Liver (tissue), 3 donors: ENCODE measurements around the gene NAV2.

Experiments
- ATF3 ChIP-seq: IDR thresholded peaks from 2 replicates; pipeline ENCODE4 v1.6.1; 2016; ENCODE audit warnings: antibody characterized with exemption
- CTCF ChIP-seq: fragments of 150-350 bp; IDR thresholded peaks from 2 replicates; pipeline ENCODE4 v1.5.1; 2017; ENCODE audit warnings: improper control_type of control experiment, low read depth, low read length; ENCODE audit not compliant: missing input control
- EGR1 ChIP-seq, 2 donors: IDR thresholded peaks; 2 replicates each; pipeline ENCODE4 v1.6.1; 2016 to 2018; ENCODE audit warnings: antibody characterized with exemption in 2 of 2, low read depth in 2 of 2
- GABPA ChIP-seq, 2 donors: IDR thresholded peaks in 1 of 2; conservative IDR thresholded peaks in 1 of 2; 2 replicates each; pipeline ENCODE4 v1.6.1; 2016; ENCODE audit warnings: antibody characterized with exemption in 2 of 2, mild to moderate bottlenecking in 1 of 2, moderate library complexity in 1 of 2
- HNF4G ChIP-seq: IDR thresholded peaks from 2 replicates; pipeline ENCODE4 v1.6.1; 2016; ENCODE audit warnings: antibody characterized with exemption
- JUND ChIP-seq, 2 donors: IDR thresholded peaks; 2 replicates each; pipeline ENCODE4 v1.6.1; 2016; ENCODE audit warnings: antibody characterized with exemption in 2 of 2
- MAX ChIP-seq: IDR thresholded peaks from 2 replicates; pipeline ENCODE4 v1.6.1; 2016; ENCODE audit warnings: antibody characterized with exemption
- RAD21 ChIP-seq, 2 donors: IDR thresholded peaks; 2 replicates each; pipeline ENCODE4 v1.6.1; 2016; ENCODE audit warnings: antibody characterized with exemption in 2 of 2, mild to moderate bottlenecking in 2 of 2
- REST ChIP-seq: IDR thresholded peaks from 2 replicates; pipeline ENCODE4 v1.6.1; 2016; ENCODE audit warnings: antibody characterized with exemption, mild to moderate bottlenecking
- SP1 ChIP-seq: IDR thresholded peaks from 2 replicates; pipeline ENCODE4 v1.6.1; 2018; ENCODE audit warnings: antibody characterized with exemption, mild to moderate bottlenecking
- TAF1 ChIP-seq: conservative IDR thresholded peaks from 2 replicates; pipeline ENCODE4 v1.6.1; 2016; ENCODE audit warnings: antibody characterized with exemption, mild to moderate bottlenecking
- ZBTB33 ChIP-seq: IDR thresholded peaks from 2 replicates; pipeline ENCODE4 v1.6.1; 2016; ENCODE audit warnings: antibody characterized with exemption
- donor health status: healthy.
- donor health status: healthy.

GRCh38 chr11:19931141-19931770 lies 218.6 kb downstream of the NAV2 start:
- TF ChIP-seq CTCF (no peak), MAX (no peak), JUND (IDR thresholded peaks at IDR 0.05) (no peak), TAF1 (no peak), GABPA (IDR thresholded peaks at IDR 0.05 in 1 of 2, conservative IDR thresholded peaks at IDR 0.05 in 1 of 2) (no peak), EGR1 (IDR thresholded peaks at IDR 0.05; ENCODE audit: low read depth in 2 of 2) (no peak), ZBTB33 (no peak), SP1 (no peak), ATF3 (no peak), REST (no peak), RAD21 (IDR thresholded peaks at IDR 0.05) (no peak), HNF4G (no peak)
